Fibroblast of mammary gland (primary cell): ENCODE measurements around the gene TMEM151B.

Experiments used
- DNase-seq: peaks from one replicate; pipeline ENCODE4 v3.0.0-alpha.2; 2010; ENCODE audit warnings: low read depth
- H3K4me3 ChIP-seq: 2 replicates; pipeline ENCODE4 v1.5.1; 2011; ENCODE audit warnings: low read depth, mild to moderate bottlenecking, low read length, moderate library complexity; ENCODE audit not compliant: control insufficient read depth
- TF ChIP-seq, protein P1 (sequence below): conservative IDR thresholded peaks from 2 replicates; pipeline ENCODE4 v1.5.1; 2011; ENCODE audit warnings: low read depth, low read length, inconsistent platforms; ENCODE audit not compliant: control insufficient read depth, insufficient read depth

TMEM151B gene

DNA sequence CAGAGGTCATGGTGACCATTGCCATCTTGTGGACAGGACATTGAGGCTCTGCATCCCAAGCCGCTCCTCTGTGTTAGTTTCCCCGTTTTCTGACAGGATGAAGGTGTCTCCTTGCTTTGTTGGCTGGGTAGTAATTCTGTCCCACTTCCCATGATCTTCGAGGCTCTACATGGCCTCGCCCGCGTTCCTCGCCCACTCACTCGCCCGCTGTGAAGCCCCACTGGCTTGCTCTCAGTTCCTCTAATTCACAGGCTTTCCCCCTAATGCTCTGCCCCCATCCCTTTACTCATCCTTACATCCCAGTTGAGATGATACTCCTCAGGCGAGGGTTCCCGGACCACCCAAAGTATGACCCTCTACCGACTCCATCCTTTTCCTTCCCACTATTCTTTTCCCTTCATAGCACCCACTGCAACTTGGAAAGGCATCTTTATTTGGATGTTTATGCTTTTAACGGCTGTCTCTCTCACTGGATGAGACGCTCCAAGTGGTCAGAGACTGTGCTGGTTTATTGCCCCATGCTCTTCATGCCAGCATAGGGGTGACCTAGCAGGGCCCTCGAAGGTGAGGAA, 12.4 kb upstream of the TMEM151B start:
- TF ChIP-seq, protein P1, sequence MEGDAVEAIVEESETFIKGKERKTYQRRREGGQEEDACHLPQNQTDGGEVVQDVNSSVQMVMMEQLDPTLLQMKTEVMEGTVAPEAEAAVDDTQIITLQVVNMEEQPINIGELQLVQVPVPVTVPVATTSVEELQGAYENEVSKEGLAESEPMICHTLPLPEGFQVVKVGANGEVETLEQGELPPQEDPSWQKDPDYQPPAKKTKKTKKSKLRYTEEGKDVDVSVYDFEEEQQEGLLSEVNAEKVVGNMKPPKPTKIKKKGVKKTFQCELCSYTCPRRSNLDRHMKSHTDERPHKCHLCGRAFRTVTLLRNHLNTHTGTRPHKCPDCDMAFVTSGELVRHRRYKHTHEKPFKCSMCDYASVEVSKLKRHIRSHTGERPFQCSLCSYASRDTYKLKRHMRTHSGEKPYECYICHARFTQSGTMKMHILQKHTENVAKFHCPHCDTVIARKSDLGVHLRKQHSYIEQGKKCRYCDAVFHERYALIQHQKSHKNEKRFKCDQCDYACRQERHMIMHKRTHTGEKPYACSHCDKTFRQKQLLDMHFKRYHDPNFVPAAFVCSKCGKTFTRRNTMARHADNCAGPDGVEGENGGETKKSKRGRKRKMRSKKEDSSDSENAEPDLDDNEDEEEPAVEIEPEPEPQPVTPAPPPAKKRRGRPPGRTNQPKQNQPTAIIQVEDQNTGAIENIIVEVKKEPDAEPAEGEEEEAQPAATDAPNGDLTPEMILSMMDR, result no peak
- DNase-seq, result no peak
- peak overlapping the region; percentile 38 for H3K4me3 ChIP-seq

DNA sequence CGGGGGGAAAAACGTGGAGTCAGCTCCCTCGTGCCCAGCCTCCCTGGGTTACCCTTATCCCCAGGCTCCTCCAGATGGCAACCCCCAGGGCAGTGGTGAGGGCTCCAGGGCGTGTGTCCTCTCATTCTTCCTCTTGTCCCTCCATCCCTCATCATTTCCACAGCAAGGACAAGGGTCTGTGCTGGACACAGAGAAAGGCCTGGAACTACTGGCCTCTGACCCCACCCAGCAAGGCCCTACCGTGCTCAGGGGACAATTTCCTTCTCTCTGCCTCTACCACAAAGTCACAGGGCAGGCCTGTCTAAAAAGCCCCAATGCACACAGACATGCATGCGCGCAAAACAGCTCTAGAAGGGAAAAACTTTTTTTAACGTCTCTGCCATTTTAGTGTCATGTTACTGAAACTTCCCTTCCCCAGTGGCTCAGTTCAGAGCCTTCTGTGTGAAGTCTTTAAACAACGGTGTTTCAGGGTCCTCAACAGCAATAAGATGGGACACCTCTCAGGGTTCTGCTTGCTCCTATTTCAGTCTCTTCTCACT, 11.9 kb upstream of the TMEM151B start:
- no peak overlapping the region for H3K4me3 ChIP-seq
- TF ChIP-seq, protein P1, result no peak

GRCh38 chr6:44258921-44259320, 11.3 kb upstream of the TMEM151B start:
- TF ChIP-seq, protein P1, result no peak
- DNase-seq, result no peak

More for the DNA sequence above, 11.9 kb upstream of the TMEM151B start:
- DNase-seq, result no peak

DNA sequence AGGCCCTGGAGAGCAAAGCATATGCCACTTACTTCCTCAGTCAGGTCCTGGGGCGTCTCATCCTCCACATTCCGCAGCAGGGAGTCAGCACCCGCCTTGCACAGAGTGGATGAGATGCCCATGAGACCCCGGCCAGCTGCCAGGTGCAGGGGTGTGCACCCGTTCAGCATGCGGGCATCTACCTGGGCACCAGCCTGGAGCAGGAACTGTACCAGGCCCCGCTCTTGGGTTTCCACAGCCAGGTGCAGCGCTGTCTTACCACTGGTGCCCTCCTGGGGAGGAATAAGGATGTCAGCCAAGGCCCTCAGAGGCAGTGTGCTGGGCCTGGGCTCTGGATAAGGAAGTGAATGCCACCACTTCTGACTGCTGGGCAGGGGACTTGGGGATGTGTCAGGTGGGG, 10.2 kb upstream of the TMEM151B start:
- H3K4me3 ChIP-seq, result no peak overlapping the region
- no peak for DNase-seq
- TF ChIP-seq, protein P1, result no peak

More at GRCh38 chr6:44258921-44259320, 11.3 kb upstream of the TMEM151B start:
- H3K4me3 ChIP-seq, result no peak overlapping the region

GRCh38 chr6:44260451-44261297, 9.6 kb upstream of the TMEM151B start:
- H3K4me3 ChIP-seq, result no peak overlapping the region
- no peak for DNase-seq
- TF ChIP-seq, protein P1, result no peak

GRCh38 chr6:44261581-44261980, 8.7 kb upstream of the TMEM151B start:
- TF ChIP-seq, protein P1, result no peak
- H3K4me3 ChIP-seq, result no peak overlapping the region
- no peak for DNase-seq
